Suprapubic skin (tissue), 4 donors: ENCODE data around the gene CAMK1.
A peak's percentile ranks its signal among the peaks of the same experiment; 100 is the strongest.

Experiments
- CTCF ChIP-seq, 2 donors: fragments of 200-600 bp in 1 of 2; fragments of 450-650 bp in 1 of 2; sonication (generic) in 1 of 2; IDR thresholded peaks; one replicate each; pipeline ENCODE4 v1.5.1; 2016 to 2019; ENCODE audit warnings: antibody characterized with exemption in 2 of 2, mild to moderate bottlenecking in 1 of 2, moderate library complexity in 1 of 2
- EP300 ChIP-seq: sonication (generic); formaldehyde crosslinking; IDR thresholded peaks from one replicate; pipeline ENCODE4 v1.6.1; 2017; ENCODE audit warnings: antibody characterized with exemption
- POLR2A ChIP-seq, 2 donors: fragments of 450-650 bp; IDR thresholded peaks; one replicate each; pipeline ENCODE4 v1.6.1; 2017; ENCODE audit warnings: antibody characterized with exemption in 2 of 2, mild to moderate bottlenecking in 2 of 2, moderate library complexity in 2 of 2
- POLR2AphosphoS5 ChIP-seq, 3 donors: sonication (generic); formaldehyde crosslinking; IDR thresholded peaks; one replicate each; pipeline ENCODE4 v1.6.1; 2017; ENCODE audit warnings: antibody characterized with exemption in 3 of 3

GRCh38 chr3:9800529-9800928 is 30.8 kb upstream of the CAMK1 start:
- TF ChIP-seq POLR2AphosphoS5 (IDR thresholded peaks at IDR 0.05) (no peak), CTCF (IDR thresholded peaks at IDR 0.05) (peak in 1 of 2 donors; percentile 14), EP300 (no peak), POLR2A (IDR thresholded peaks at IDR 0.05) (no peak)
